Caco-2 (cell line): ENCODE data around the gene PEX5L. TPM values are rescaled to one million over a fixed set of nuclear protein-coding genes. Genes with fewer than 3 reads are reported as not detected.

ENCODE experiments used
- BruUV-seq: library from RNA; stranded (reverse); fragments of 400-500 nt; replicated peaks from 2 replicates; lab custom pipeline; 2021; lab: Mats Ljungman, UMichigan
- CTCF ChIA-PET: fragments of 300-600 bp; sonication (Branson Sonifier 250); formaldehyde crosslinking; loops from one replicate; lab custom pipeline; 2022; ENCODE audit warnings: antibody characterized with exemption; lab: Charles Lee
- POLR2A ChIA-PET: fragments of 300-600 bp; sonication (Branson Sonifier 250); formaldehyde crosslinking; loops from one replicate; lab custom pipeline; 2022; ENCODE audit warnings: antibody characterized with exemption; lab: Charles Lee
- DNase-seq, 2 experiments: peaks; one replicate each; pipeline versions ENCODE4 v3.0.0 to v3.0.0-alpha.2; 2020 to 2022
- H3K27me3 ChIP-seq: replicated peaks from 2 replicates; pipeline ENCODE4 v1.6.0; 2011; ENCODE audit warnings: low read length; ENCODE audit not compliant: control insufficient read depth, insufficient read depth
- H3K36me3 ChIP-seq: 2 replicates; pipeline ENCODE4 v1.5.1; 2011; ENCODE audit warnings: low read length; ENCODE audit not compliant: control insufficient read depth, insufficient read depth
- H3K4me1 ChIP-seq: fragments of 250-450 bp; sonication (Bioruptor Pico); 2 replicates; pipeline ENCODE4 v1.5.1; 2020; ENCODE audit warnings: mild to moderate bottlenecking
- H3K4me3 ChIP-seq: 2 replicates; pipeline ENCODE4 v1.5.1; 2011; ENCODE audit warnings: low read depth, mild to moderate bottlenecking, control low read depth, low read length
- H3K9me3 ChIP-seq: fragments of 250-450 bp; sonication (Bioruptor Pico); 2 replicates; pipeline ENCODE4 v1.5.1; 2020; ENCODE audit warnings: mild to moderate bottlenecking, moderate library complexity
- H3K27ac Mint-ChIP-seq: one replicate; pipeline ENCODE4 v1.8.0; 2022; ENCODE audit warnings: mixed read lengths; ENCODE audit not compliant: unreplicated experiment
- H3K27me3 Mint-ChIP-seq: one replicate; pipeline ENCODE4 v1.8.0; 2022; ENCODE audit warnings: mixed read lengths; ENCODE audit not compliant: insufficient read depth, unreplicated experiment
- H3K36me3 Mint-ChIP-seq: one replicate; pipeline ENCODE4 v1.8.0; 2022; ENCODE audit warnings: mild to moderate bottlenecking, mixed read lengths; ENCODE audit not compliant: insufficient read depth, unreplicated experiment
- H3K4me1 Mint-ChIP-seq: one replicate; pipeline ENCODE4 v1.8.0; 2022; ENCODE audit warnings: low read depth, mixed read lengths; ENCODE audit not compliant: unreplicated experiment
- H3K4me3 Mint-ChIP-seq: one replicate; pipeline ENCODE4 v1.8.0; 2022; ENCODE audit warnings: mild to moderate bottlenecking, moderate library complexity, mixed read lengths; ENCODE audit not compliant: unreplicated experiment
- H3K9me3 Mint-ChIP-seq: one replicate; pipeline ENCODE4 v1.8.0; 2022; ENCODE audit warnings: mixed read lengths; ENCODE audit not compliant: unreplicated experiment
- intact Hi-C: fragments of 100-400 bp; cut with micrococcal nuclease; formaldehyde crosslinking; loops from one replicate; pipeline ENCODE4 v1.10.0; 2022; ENCODE audit not compliant: unreplicated experiment
- total RNA-seq: library from RNA; stranded (reverse); gene quantifications from 2 replicates; pipeline ENCODE4 v1.2.3, GENCODE V29; 2022
- TF ChIP-seq, protein P1 (sequence below), 2 experiments: fragments of 200-600 bp in 1 of 2; IDR thresholded peaks; 1 replicate in 1 of 2; 2 replicates in 1 of 2; pipeline versions ENCODE4 v1.5.1 to v1.8.0; 2011 to 2022; ENCODE audit warnings: antibody characterized with exemption in 1 of 2, control low read depth in 1 of 2, inconsistent platforms in 1 of 2, low read depth in 1 of 2, low read length in 1 of 2, mild to moderate bottlenecking in 1 of 2, moderate library complexity in 1 of 2; ENCODE audit not compliant: insufficient read depth in 1 of 2, severe bottlenecking in 1 of 2, unreplicated experiment in 1 of 2

Gene PEX5L
- total RNA-seq, 1 experiment from 2014 or later, result not detected

DNA sequence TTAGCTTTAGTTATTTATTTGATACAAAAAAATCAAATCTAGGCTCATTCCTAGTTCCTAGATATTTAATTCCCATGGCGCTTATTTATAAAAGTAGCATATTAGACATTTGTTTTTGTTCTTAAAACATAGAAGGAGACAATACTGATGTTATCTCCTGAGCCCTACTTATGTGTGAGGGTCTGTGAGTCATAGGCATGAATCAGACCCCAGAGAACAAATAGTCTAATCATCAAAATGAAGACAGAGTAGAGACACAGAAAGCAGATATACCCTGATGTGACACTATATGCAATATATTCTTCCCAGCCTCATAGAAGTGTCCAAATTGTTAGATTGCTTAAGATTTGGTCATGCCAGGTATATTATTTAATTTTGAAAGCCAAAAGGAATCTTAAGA lies 44.9 kb downstream of the PEX5L start:
- intact Hi-C loops, result no loop called here
- TF ChIP-seq, protein P1, sequence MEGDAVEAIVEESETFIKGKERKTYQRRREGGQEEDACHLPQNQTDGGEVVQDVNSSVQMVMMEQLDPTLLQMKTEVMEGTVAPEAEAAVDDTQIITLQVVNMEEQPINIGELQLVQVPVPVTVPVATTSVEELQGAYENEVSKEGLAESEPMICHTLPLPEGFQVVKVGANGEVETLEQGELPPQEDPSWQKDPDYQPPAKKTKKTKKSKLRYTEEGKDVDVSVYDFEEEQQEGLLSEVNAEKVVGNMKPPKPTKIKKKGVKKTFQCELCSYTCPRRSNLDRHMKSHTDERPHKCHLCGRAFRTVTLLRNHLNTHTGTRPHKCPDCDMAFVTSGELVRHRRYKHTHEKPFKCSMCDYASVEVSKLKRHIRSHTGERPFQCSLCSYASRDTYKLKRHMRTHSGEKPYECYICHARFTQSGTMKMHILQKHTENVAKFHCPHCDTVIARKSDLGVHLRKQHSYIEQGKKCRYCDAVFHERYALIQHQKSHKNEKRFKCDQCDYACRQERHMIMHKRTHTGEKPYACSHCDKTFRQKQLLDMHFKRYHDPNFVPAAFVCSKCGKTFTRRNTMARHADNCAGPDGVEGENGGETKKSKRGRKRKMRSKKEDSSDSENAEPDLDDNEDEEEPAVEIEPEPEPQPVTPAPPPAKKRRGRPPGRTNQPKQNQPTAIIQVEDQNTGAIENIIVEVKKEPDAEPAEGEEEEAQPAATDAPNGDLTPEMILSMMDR (IDR thresholded peaks at IDR 0.05; ENCODE audit: insufficient read depth in 1 of 2, low read depth in 1 of 2, low read length in 1 of 2, severe bottlenecking in 1 of 2, unreplicated experiment in 1 of 2), result no peak
- H3K9me3 ChIP-seq, result no peaks in the 10 kb centered on the region
- H3K9me3 Mint-ChIP-seq, result no peaks in the 10 kb centered on the region
- POLR2A ChIA-PET, result no interaction called here
- BruUV-seq, result no TSS peak
- no peak for DNase-seq
- CTCF ChIA-PET, result no interaction called here
- H3K4me1 Mint-ChIP-seq, result no peaks in the 10 kb centered on the region
- no peaks in the 10 kb centered on the region for H3K4me1 ChIP-seq
- H3K36me3 Mint-ChIP-seq, result no peaks in the 10 kb centered on the region
- no peak overlapping the region for H3K4me3 ChIP-seq
- no peak overlapping the region for H3K27ac Mint-ChIP-seq
- no peaks in the 10 kb centered on the region for H3K27me3 Mint-ChIP-seq
- no peak overlapping the region for H3K4me3 Mint-ChIP-seq
- H3K36me3 ChIP-seq, result no peaks in the 10 kb centered on the region
- no peaks in the 10 kb centered on the region for H3K27me3 ChIP-seq

DNA sequence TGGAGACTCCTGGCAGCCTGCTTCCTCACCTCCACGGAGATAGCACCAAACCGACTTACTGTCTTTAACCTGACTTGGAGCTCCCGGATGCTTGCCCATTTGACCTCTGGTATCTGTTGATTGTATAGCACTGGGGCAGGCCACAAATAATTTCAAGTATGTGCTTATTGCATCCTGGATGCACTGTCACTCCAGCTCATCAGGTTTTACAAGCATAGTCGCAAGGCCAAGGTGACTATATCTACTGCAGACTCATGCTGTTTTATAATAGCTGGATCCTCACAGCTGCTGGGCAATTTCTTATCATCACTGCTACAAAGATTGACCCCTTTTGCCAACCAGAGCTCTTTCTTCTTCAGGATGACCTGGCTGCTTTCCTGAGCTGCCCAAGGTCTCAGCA lies 45.6 kb downstream of the PEX5L start:
- POLR2A ChIA-PET, result no interaction called here
- no peaks in the 10 kb centered on the region for H3K4me1 ChIP-seq
- BruUV-seq, result no TSS peak
- no peak for DNase-seq
- H3K4me3 Mint-ChIP-seq, result no peak overlapping the region
- H3K9me3 ChIP-seq, result no peaks in the 10 kb centered on the region
- no peaks in the 10 kb centered on the region for H3K9me3 Mint-ChIP-seq
- H3K36me3 Mint-ChIP-seq, result no peaks in the 10 kb centered on the region
- no peak overlapping the region for H3K27ac Mint-ChIP-seq
- CTCF ChIA-PET, result no interaction called here
- H3K27me3 ChIP-seq, result no peaks in the 10 kb centered on the region
- H3K36me3 ChIP-seq, result no peaks in the 10 kb centered on the region
- intact Hi-C loops, result no loop called here
- no peak overlapping the region for H3K4me3 ChIP-seq
- TF ChIP-seq, protein P1 (IDR thresholded peaks at IDR 0.05; ENCODE audit: insufficient read depth in 1 of 2, low read depth in 1 of 2, low read length in 1 of 2, severe bottlenecking in 1 of 2, unreplicated experiment in 1 of 2), result no peak
- no peaks in the 10 kb centered on the region for H3K27me3 Mint-ChIP-seq
- no peaks in the 10 kb centered on the region for H3K4me1 Mint-ChIP-seq

- Histone ChIP-seq H3K4me1 (no peaks in the 10 kb centered on the region), H3K36me3 (no peaks in the 10 kb centered on the region), H3K9me3 (no peaks in the 10 kb centered on the region), H3K4me3 (no peak overlapping the region), H3K27me3 (no peaks in the 10 kb centered on the region)
- DNase-seq, result no peak
- no peak overlapping the region for H3K4me3 Mint-ChIP-seq
- H3K9me3 Mint-ChIP-seq, result no peaks in the 10 kb centered on the region
- TF ChIP-seq, protein P1 (IDR thresholded peaks at IDR 0.05; ENCODE audit: insufficient read depth in 1 of 2, low read depth in 1 of 2, low read length in 1 of 2, severe bottlenecking in 1 of 2, unreplicated experiment in 1 of 2), result no peak
- H3K27me3 Mint-ChIP-seq, result peaks cover 9% of the 10 kb centered on the region
- ChIA-PET POLR2A (no interaction called here), CTCF (no interaction called here)
- no peaks in the 10 kb centered on the region for H3K36me3 Mint-ChIP-seq
- no TSS peak for BruUV-seq
- intact Hi-C loops, result no loop called here
- no peaks in the 10 kb centered on the region for H3K4me1 Mint-ChIP-seq
- H3K27ac Mint-ChIP-seq, result no peak overlapping the region
These were observed 55.1 kb downstream of the PEX5L start for GRCh38 chr3:179981646-179982045.
